Ureter (tissue), 1 donor: Measurements from ENCODE around the gene HTR6. TPM values are rescaled to one million over a fixed set of nuclear protein-coding genes. Genes with fewer than 3 reads are reported as not detected.
A peak's percentile ranks its signal among the peaks of the same experiment; 100 is the strongest.

Source experiments
- DNase-seq: peaks from one replicate; pipeline ENCODE4 v3.0.0-alpha.2; 2020; ENCODE audit warnings: low spot score
- total RNA-seq: library from RNA; stranded (reverse); gene quantifications from one replicate; pipeline ENCODE4 v1.2.4, GENCODE V29; 2023
- donor health status: DM: yes; HTN: yes; CAD: no.

The HTR6 gene
- total RNA-seq, 1 donor from 2014 or later, result not detected

- no peak for DNase-seq
Observed at GRCh38 chr1:19656780-19657466, 7.8 kb upstream of the HTR6 start.

DNA sequence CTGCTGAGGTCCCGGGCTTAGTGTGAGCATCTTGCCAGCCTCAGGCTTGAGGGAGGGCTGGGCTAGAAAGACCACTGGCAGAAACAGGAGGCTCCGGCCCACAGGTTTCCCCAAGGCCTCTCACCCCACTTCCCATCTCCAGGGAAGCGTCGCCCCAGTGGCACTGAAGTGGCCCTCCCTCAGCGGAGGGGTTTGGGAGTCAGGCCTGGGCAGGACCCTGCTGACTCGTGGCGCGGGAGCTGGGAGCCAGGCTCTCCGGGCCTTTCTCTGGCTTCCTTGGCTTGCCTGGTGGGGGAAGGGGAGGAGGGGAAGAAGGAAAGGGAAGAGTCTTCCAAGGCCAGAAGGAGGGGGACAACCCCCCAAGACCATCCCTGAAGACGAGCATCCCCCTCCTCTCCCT, 7.2 kb upstream of the HTR6 start:
- DNase-seq, result no peak

- no peak for DNase-seq
Observed at GRCh38 chr1:19658186-19658585, 6.5 kb upstream of the HTR6 start.

GRCh38 chr1:19661721-19662228, 2.9 kb upstream of the HTR6 start:
- no peak for DNase-seq

- no peak for DNase-seq
Observed at GRCh38 chr1:19662313-19662712, 2.4 kb upstream of the HTR6 start.

- no peak for DNase-seq
Observed at GRCh38 chr1:19665186-19665495, 466 bp downstream of the HTR6 start.

GRCh38 chr1:19665496-19666465, 1.1 kb downstream of the HTR6 start:
- DNase-seq, result no peak

DNA sequence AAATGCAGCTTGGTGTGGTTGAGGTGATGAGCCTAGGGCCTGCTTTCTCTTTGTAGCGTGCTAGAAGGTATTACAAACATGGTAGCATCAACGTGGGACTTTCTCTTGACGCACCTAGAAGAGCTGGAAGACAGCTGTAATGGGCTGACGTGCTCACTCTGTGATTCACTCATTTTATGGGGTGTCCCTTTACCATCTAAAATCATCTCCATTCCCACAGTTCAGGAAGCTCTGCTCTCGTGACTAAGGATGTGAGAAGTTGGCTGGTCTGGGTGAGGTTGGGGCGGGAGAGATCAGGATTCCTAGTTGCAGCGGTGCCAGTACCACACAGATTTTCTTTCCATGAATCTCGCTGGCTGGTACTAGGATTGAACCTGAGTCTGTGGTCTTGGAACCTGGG, 4.2 kb downstream of the HTR6 start:
- no peak for DNase-seq

GRCh38 chr1:19670787-19671186, 6.1 kb downstream of the HTR6 start:
- no peak for DNase-seq

GRCh38 chr1:19672237-19672636, 7.6 kb downstream of the HTR6 start:
- no peak for DNase-seq

DNA sequence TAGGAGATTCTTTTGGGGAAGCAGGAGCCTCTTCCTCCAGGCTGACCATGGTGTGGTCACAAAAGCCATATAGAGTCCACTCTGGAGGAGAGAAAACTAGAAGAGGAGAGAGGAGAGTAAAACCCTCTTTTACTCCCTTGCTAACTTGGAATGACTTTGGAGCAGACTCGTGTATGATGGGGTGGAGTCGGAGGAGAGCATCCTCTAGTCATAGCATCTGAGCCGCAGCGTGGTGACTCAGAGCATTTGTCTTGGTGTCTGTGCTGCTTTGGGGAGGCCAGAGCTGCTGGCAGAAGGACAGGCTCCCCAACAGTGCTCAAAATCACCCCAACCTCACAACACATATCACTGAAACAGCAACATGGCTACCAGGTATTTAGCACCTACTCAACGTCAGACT, 11.1 kb downstream of the HTR6 start:
- DNase-seq, result no peak

- DNase-seq, result peak; percentile 71
Observed at GRCh38 chr1:19676438-19676922, 11.8 kb downstream of the HTR6 start.

DNA sequence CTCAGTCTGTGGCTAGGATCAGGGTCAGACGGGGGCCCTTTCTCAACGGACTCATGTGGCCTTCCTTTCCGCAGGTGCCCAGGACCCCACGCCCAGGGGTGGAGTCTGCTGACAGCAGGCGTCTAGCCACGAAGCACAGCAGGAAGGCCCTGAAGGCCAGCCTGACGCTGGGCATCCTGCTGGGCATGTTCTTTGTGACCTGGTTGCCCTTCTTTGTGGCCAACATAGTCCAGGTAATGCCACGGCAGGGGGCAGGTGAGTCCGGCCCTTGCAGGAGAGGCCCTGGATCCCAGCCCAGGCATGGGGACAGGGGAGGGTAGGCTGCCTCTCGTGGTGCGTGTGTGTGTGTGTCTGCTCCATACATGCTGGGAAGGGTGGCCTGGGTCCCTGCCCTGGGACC, 13.8 kb downstream of the HTR6 start:
- no peak for DNase-seq

DNA sequence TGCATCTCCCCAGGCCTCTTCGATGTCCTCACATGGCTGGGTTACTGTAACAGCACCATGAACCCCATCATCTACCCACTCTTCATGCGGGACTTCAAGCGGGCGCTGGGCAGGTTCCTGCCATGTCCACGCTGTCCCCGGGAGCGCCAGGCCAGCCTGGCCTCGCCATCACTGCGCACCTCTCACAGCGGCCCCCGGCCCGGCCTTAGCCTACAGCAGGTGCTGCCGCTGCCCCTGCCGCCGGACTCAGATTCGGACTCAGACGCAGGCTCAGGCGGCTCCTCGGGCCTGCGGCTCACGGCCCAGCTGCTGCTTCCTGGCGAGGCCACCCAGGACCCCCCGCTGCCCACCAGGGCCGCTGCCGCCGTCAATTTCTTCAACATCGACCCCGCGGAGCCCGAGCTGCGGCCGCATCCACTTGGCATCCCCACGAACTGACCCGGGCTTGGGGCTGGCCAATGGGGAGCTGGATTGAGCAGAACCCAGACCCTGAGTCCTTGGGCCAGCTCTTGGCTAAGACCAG, 14.3 kb downstream of the HTR6 start:
- no peak for DNase-seq

DNA sequence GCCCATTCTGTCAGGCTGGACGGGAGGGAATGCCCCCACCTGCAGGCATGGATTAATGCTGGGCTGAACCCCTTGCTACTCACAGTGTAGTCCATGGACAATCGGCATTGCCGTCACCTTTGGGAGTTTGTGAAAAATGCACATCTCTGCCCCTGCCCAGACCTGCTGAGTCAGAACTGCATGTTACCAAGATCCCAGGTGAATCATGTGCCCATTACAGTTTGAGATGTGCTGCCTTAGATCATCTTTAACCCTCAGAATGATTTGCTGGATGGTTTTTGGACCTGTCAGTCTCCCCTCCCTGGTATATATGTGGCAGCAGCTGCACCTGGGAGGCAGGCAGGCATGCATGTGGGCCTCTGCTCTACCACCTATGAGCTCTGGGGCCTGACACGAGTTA, 15.0 kb downstream of the HTR6 start:
- DNase-seq, result no peak

- DNase-seq, result no peak
Observed at GRCh38 chr1:19680644-19681043, 16.0 kb downstream of the HTR6 start.

GRCh38 chr1:19682257-19682656, 17.6 kb downstream of the HTR6 start:
- DNase-seq, result no peak

GRCh38 chr1:19682901-19683300, 18.2 kb downstream of the HTR6 start:
- no peak for DNase-seq

GRCh38 chr1:19683351-19683750, 18.7 kb downstream of the HTR6 start:
- DNase-seq, result no peak

DNA sequence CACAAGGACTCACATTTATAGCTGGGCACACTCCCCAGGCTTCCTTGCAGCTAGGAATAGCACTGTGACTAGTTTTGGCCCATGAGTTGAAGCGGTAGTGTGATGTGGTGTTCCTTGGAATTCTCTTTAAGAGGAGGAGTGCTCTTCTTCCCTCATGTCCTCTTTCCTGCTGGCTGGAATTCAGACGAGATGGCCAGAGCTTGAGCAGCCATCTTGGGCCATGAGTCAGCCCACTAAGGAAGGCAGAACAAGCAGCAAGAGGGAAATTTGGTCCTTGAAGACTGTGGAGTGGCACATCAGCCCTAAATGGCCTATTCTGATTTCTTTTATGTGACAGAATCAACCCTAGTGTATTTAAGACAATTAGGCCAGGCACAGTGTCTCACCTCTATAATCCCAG, 20.0 kb downstream of the HTR6 start:
- DNase-seq, result no peak

- DNase-seq, result no peak
Observed at GRCh38 chr1:19685994-19686393, 21.3 kb downstream of the HTR6 start.

DNA sequence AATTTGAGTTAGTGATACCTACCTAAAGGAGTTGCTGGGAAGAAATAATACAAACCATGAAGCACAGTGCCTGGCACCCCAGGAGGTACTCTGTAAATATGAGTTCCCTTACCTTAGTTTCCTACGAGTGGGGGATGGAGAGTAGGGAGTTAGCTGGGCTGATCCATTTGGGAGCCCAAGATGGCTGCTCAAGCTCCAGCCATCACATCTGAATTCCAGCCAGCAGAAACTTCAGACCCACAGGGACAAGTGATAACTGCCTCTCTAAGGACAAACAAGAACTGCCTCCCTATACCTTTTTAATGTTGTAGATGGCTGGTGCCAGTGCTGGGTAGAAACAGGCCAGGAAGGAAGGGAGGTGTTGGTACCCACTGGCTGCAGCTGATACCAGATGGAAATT, 22.7 kb downstream of the HTR6 start:
- DNase-seq, result no peak
